ENCODE measurements around the gene SPHK1.

SPHK1 gene

GRCh38 chr17:76427501-76428231, 43.3 kb downstream of the SPHK1 start:
- CTCF ChIA-PET, result interaction anchor here (0.8 to 2.5 kb wide), 16 partner anchors 11 to 148 kb away, joined by 3 to 11 read pairs (median 5); no protein-coding TSS in a partner anchor
- no peak overlapping the region for H3K4me3 ChIP-seq (ENCODE audit: low read depth, low read length)
- no peak for TF ChIP-seq CTCF (IDR thresholded peaks at IDR 0.05; ENCODE audit: insufficient read depth, low read length, missing control alignments)
- DNase-seq (ENCODE audit: low read depth, low spot score), result no peak
- POLR2A ChIA-PET, result interaction anchor here (0.6 kb wide), 1 partner anchor 21 kb away, joined by 4 read pairs; no protein-coding TSS in a partner anchor

GRCh38 chr17:76428511-76428910, 44.1 kb downstream of the SPHK1 start:
- no peak for DNase-seq (ENCODE audit: low read depth, low spot score)
- no peak overlapping the region for H3K4me3 ChIP-seq (ENCODE audit: low read depth, low read length)
- TF ChIP-seq CTCF (IDR thresholded peaks at IDR 0.05; ENCODE audit: insufficient read depth, low read length, missing control alignments), result no peak
- POLR2A ChIA-PET, result no interaction called here
- CTCF ChIA-PET, result interaction anchor here (1.4 to 2.5 kb wide), 7 partner anchors 14 to 30 kb away, joined by 3 to 11 read pairs (median 5); no protein-coding TSS in a partner anchor

- TF ChIP-seq CTCF (IDR thresholded peaks at IDR 0.05; ENCODE audit: insufficient read depth, low read length, missing control alignments), result no peak
- CTCF ChIA-PET, result interaction anchor here (0.9 to 2.2 kb wide), 6 partner anchors 11 to 91 kb away, joined by 3 to 7 read pairs (median 3); no protein-coding TSS in a partner anchor
- POLR2A ChIA-PET, result no interaction called here
- no peak overlapping the region for H3K4me3 ChIP-seq (ENCODE audit: low read depth, low read length)
- no peak for DNase-seq (ENCODE audit: low read depth, low spot score)
These were observed 47.1 kb downstream of the SPHK1 start for GRCh38 chr17:76431509-76431908.

- ChIA-PET CTCF (interaction anchor here (0.9 to 2.2 kb wide), 3 partner anchors 15 to 34 kb away, joined by 3 to 7 read pairs (median 3); no protein-coding TSS in a partner anchor), POLR2A (no interaction called here)
- H3K4me3 ChIP-seq (ENCODE audit: low read depth, low read length), result no peak overlapping the region
- no peak for TF ChIP-seq CTCF (IDR thresholded peaks at IDR 0.05; ENCODE audit: insufficient read depth, low read length, missing control alignments)
- DNase-seq (ENCODE audit: low read depth, low spot score), result no peak
These were observed 47.6 kb downstream of the SPHK1 start for GRCh38 chr17:76432004-76432403.

GRCh38 chr17:76432712-76433336, 48.4 kb downstream of the SPHK1 start:
- peak; percentile 36 for TF ChIP-seq CTCF (IDR thresholded peaks at IDR 0.05; ENCODE audit: insufficient read depth, low read length, missing control alignments)
- POLR2A ChIA-PET, result no interaction called here
- CTCF ChIA-PET, result no interaction called here
- no peak for DNase-seq (ENCODE audit: low read depth, low spot score)
- no peak overlapping the region for H3K4me3 ChIP-seq (ENCODE audit: low read depth, low read length)

GRCh38 chr17:76433693-76434092, 49.3 kb downstream of the SPHK1 start:
- no peak for TF ChIP-seq CTCF (IDR thresholded peaks at IDR 0.05; ENCODE audit: insufficient read depth, low read length, missing control alignments)
- CTCF ChIA-PET, result no interaction called here
- DNase-seq (ENCODE audit: low read depth, low spot score), result no peak

More at GRCh38 chr17:76433693-76434092, 49.3 kb downstream of the SPHK1 start:
- POLR2A ChIA-PET, result interaction anchor here (0.7 kb wide), 1 partner anchor 144 kb away, joined by 3 read pairs; no protein-coding TSS in a partner anchor
- H3K4me3 ChIP-seq (ENCODE audit: low read depth, low read length), result no peak overlapping the region

Measured in AG04449 (cell line).